HCT116 (cell line): ENCODE measurements around the gene ZNF148.

ENCODE experiments used
- CTCF ChIP-seq, 3 experiments: fragments of 200-600 bp in 1 of 3; sonication (generic) in 1 of 3; IDR thresholded peaks in 2 of 3; conservative IDR thresholded peaks in 1 of 3; 2 replicates each; pipeline ENCODE4 v1.5.1; 2012 to 2017; ENCODE audit warnings: low read depth in 2 of 3, low read length in 2 of 3, antibody characterized with exemption in 1 of 3, borderline replicate concordance in 1 of 3, control low read depth in 1 of 3, mild to moderate bottlenecking in 1 of 3, mixed read lengths in 1 of 3, mixed run types in 1 of 3, moderate library complexity in 1 of 3; ENCODE audit not compliant: insufficient read depth in 1 of 3
- EGR1 ChIP-seq: IDR thresholded peaks from 2 replicates; pipeline ENCODE4 v1.6.1; 2012; ENCODE audit warnings: low read depth
- MAX ChIP-seq: IDR thresholded peaks from 2 replicates; pipeline ENCODE4 v1.6.1; 2012
- POLR2A ChIP-seq: IDR thresholded peaks from 2 replicates; pipeline ENCODE4 v1.7.0; 2011; ENCODE audit warnings: borderline replicate concordance; ENCODE audit not compliant: insufficient read depth, insufficient read length; ENCODE audit errors: extremely low read depth
- POLR2AphosphoS5 ChIP-seq: IDR thresholded peaks from 2 replicates; pipeline ENCODE4 v1.6.1; 2011; ENCODE audit warnings: mild to moderate bottlenecking, low read depth, low read length, moderate library complexity
- REST ChIP-seq: IDR thresholded peaks from 2 replicates; pipeline ENCODE4 v1.6.1; 2012; ENCODE audit warnings: low read depth
- ZNF274 ChIP-seq: fragments of 200-500 bp; sonication (Bioruptor generic); IDR thresholded peaks from 2 replicates; pipeline ENCODE4 v1.6.1; 2014; ENCODE audit warnings: mild to moderate bottlenecking, low read depth, low read length, inconsistent platforms

DNA sequence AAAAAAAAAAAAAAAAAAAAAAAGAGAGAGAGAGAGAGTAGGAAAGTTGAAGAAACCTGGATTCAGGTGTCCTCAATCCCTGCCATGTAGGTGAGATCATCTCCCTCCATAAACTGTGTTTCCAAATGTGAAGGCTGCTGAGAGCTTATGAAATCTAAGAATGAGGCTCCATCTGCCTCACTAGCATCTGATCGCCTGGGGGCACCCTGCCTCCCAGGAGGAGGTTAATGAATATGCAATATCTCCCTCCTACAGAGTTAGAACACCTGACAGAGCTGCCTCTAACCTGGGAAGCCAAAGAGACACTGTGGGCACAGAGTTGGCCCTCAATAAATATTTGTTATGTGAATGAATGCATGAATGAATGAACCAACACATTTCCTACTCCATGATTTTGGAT lies 23.8 kb upstream of the ZNF148 start:
- TF ChIP-seq REST (no peak), POLR2AphosphoS5 (no peak), MAX (no peak), POLR2A (no peak), CTCF (IDR thresholded peaks at IDR 0.05 in 2 of 3, conservative IDR thresholded peaks at IDR 0.05 in 1 of 3; ENCODE audit: borderline replicate concordance in 1 of 3, insufficient read depth in 1 of 3, low read depth in 2 of 3, low read length in 2 of 3) (no peak), ZNF274 (no peak), EGR1 (no peak)
